NCI-H1105 treated with DMSO at 0.1 percent for 48 hours (cell line): ENCODE measurements around the gene ATG4C.

ENCODE experiments used
- DNase-seq: peaks from one replicate; lab custom pipeline; 2025; lab: John Stamatoyannopoulos, UW

Gene ATG4C

DNA sequence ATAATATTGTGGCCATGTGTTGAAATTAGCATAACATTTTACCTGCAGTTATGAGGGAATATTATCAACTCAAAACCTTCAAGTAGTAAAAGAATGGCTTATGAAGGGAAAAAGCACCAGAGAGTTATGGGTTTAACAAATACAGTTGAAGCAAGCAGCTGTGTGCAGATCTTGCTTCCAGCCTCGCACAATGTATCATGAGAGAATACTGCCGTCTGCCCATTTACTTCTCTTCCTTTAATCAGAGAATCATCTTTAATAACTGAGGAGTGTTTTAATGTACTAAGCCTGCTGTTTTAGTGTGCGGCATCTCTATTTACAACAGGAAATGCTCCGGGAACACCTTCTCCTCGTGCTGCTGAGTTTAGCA, 120.9 kb downstream of the ATG4C start:
- no peak for DNase-seq

- DNase-seq = peak; percentile 81
Measured at GRCh38 chr1:62905309-62905708, 121.4 kb downstream of the ATG4C start.

GRCh38 chr1:62905872-62906271, 121.9 kb downstream of the ATG4C start:
- DNase-seq = no peak

GRCh38 chr1:62906428-62906886, 122.5 kb downstream of the ATG4C start:
- peak; percentile 4 for DNase-seq

- DNase-seq = no peak
Measured at GRCh38 chr1:62908168-62908695, 124.3 kb downstream of the ATG4C start.

- no peak for DNase-seq
Measured at GRCh38 chr1:62912028-62912638, 128.2 kb downstream of the ATG4C start.
